Liver (tissue), 9 donors: ENCODE measurements around the gene RESP18. TPM values are rescaled to one million over a fixed set of nuclear protein-coding genes. Genes with fewer than 3 reads are reported as not detected.
A peak's percentile ranks its signal among the peaks of the same experiment; 100 is the strongest.

Source experiments
- DNase-seq: peaks from one replicate; pipeline ENCODE4 v3.0.0-alpha.2; 2017; ENCODE audit warnings: low spot score
- H3K27ac ChIP-seq, 2 donors: one replicate each; pipeline ENCODE4 v1.7.0; 2013; ENCODE audit warnings: inconsistent platforms in 2 of 2, low read length in 2 of 2, control low read depth in 1 of 2, low read depth in 1 of 2, mild to moderate bottlenecking in 1 of 2
- H3K27me3 ChIP-seq, 4 donors: one replicate each; pipeline versions ENCODE4 v1.6.1 to v1.7.0; 2013; ENCODE audit warnings: low read length in 3 of 4, inconsistent platforms in 1 of 4, mild to moderate bottlenecking in 1 of 4, moderate library complexity in 1 of 4; ENCODE audit not compliant: control insufficient read depth in 4 of 4, insufficient read depth in 4 of 4
- H3K36me3 ChIP-seq, 4 donors: one replicate each; pipeline versions ENCODE4 v1.6.1 to v1.7.0; 2013; ENCODE audit warnings: low read length in 3 of 4, mild to moderate bottlenecking in 3 of 4, low read depth in 1 of 4, moderate library complexity in 1 of 4; ENCODE audit not compliant: control insufficient read depth in 4 of 4, insufficient read depth in 3 of 4
- H3K4me1 ChIP-seq, 4 donors: one replicate each; pipeline versions ENCODE4 v1.6.1 to v1.7.0; 2013; ENCODE audit warnings: low read length in 3 of 4, mild to moderate bottlenecking in 3 of 4, moderate library complexity in 1 of 4; ENCODE audit not compliant: control insufficient read depth in 4 of 4, insufficient read depth in 4 of 4
- H3K4me3 ChIP-seq, 3 donors: one replicate each; pipeline versions ENCODE4 v1.6.1 to v1.7.0; 2013; ENCODE audit warnings: low read length in 3 of 3, control low read depth in 1 of 3, low read depth in 1 of 3, mild to moderate bottlenecking in 1 of 3
- H3K9ac ChIP-seq, 2 donors: one replicate each; pipeline ENCODE4 v1.7.0; 2013; ENCODE audit warnings: low read length in 2 of 2, mild to moderate bottlenecking in 2 of 2, moderate library complexity in 2 of 2, control low read depth in 1 of 2, low read depth in 1 of 2
- H3K9me3 ChIP-seq, 4 donors: one replicate each; pipeline versions ENCODE4 v1.6.1 to v1.7.0; 2013; ENCODE audit warnings: low read length in 3 of 4; ENCODE audit not compliant: control insufficient read depth in 4 of 4
- FOXA1 ChIP-seq: IDR thresholded peaks from 2 replicates; pipeline ENCODE4 v1.6.1; 2016; ENCODE audit warnings: antibody characterized with exemption
- FOXA2 ChIP-seq: IDR thresholded peaks from 2 replicates; pipeline ENCODE4 v1.6.1; 2016; ENCODE audit warnings: antibody characterized with exemption
- HNF4G ChIP-seq: IDR thresholded peaks from 2 replicates; pipeline ENCODE4 v1.6.1; 2016; ENCODE audit warnings: antibody characterized with exemption
- JUND ChIP-seq, 2 donors: IDR thresholded peaks; 2 replicates each; pipeline ENCODE4 v1.6.1; 2016; ENCODE audit warnings: antibody characterized with exemption in 2 of 2
- NR2F2 ChIP-seq: IDR thresholded peaks from 2 replicates; pipeline ENCODE4 v1.6.1; 2016; ENCODE audit warnings: antibody characterized with exemption
- RAD21 ChIP-seq, 2 donors: IDR thresholded peaks; 2 replicates each; pipeline ENCODE4 v1.6.1; 2016; ENCODE audit warnings: antibody characterized with exemption in 2 of 2, mild to moderate bottlenecking in 2 of 2
- RXRA ChIP-seq, 2 donors: IDR thresholded peaks; 2 replicates each; pipeline ENCODE4 v1.6.1; 2017 to 2018; ENCODE audit warnings: antibody characterized with exemption in 2 of 2, mild to moderate bottlenecking in 1 of 2
- YY1 ChIP-seq: IDR thresholded peaks from 2 replicates; pipeline ENCODE4 v1.6.1; 2016; ENCODE audit warnings: antibody characterized with exemption, mild to moderate bottlenecking
- WGBS: extraction: QIAGEN DNeasy Blood & Tissue Kit; methylation state at CpG from one replicate; pipeline ENCODE4 v1.1.7; 2013; 5-methylcytosine and 5-hydroxymethylcytosine counted together
- polyA plus RNA-seq, 2 donors: library from polyadenylated mRNA; stranded (reverse) in 1 of 2; unstranded in 1 of 2; fragments of 200-250 nt in 1 of 2; fragments of >200 nt in 1 of 2; fragmentation: Nextera tagmentation in 1 of 2; extraction: Ambion mirVana in 1 of 2; gene quantifications; one replicate each; pipeline versions ENCODE4 v1.2.1 to v1.2.3, GENCODE V29; 2013 to 2015
- total RNA-seq, 2 donors: library from RNA; depleted of rRNA; stranded (reverse); fragments of >200 nt; gene quantifications; one replicate each; pipeline ENCODE4 v1.2.3, GENCODE V29; 2014
- TF ChIP-seq, protein P1 (sequence below): IDR thresholded peaks from 2 replicates; pipeline ENCODE4 v1.6.1; 2016; ENCODE audit warnings: antibody characterized with exemption
- TF ChIP-seq, protein P2 (sequence below): fragments of 150-350 bp; IDR thresholded peaks from 2 replicates; pipeline ENCODE4 v1.5.1; 2017; ENCODE audit warnings: improper control_type of control experiment, low read depth, low read length; ENCODE audit not compliant: missing input control
- TF ChIP-seq, protein P3 (sequence below): IDR thresholded peaks from 2 replicates; pipeline ENCODE4 v1.6.1; 2016; ENCODE audit warnings: antibody characterized with exemption, mild to moderate bottlenecking
- donor health status: healthy.
- donor health status: healthy.
- donor health status: healthy.
- donor health status: healthy.
- donor health status: healthy.

Gene RESP18
- total and polyA plus RNA-seq, 4 donors = not detected

DNA sequence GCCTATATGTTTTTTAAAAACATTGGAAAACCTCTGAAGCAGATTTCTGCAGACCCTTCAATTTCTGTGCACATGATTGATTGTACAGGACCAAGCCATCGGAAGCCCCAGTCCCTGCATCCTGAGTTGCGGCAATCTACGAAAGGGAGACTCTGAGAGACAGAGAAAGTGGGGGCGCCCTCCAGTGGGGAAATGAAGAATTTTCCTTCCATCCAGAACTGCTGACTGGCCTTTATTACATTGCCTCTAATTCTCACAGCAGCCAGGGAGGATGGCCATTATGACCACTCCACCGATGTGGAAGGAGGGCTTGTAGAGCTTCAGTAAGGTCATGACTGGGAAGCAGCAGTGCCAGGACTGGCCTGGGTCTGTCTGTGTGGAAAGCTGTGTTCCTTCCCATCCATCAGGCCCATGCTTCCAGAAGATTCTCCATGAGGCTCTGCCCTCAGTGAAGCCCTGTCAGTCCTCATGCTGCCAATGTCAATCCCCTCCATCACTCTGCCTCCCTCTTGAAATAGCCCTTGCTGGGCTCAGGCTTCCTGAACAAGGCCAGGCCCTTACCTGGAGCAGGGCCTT lies 20.0 kb upstream of the RESP18 start:
- Histone ChIP-seq H3K9ac (no peak overlapping the region), H3K27ac (no peak overlapping the region), H3K27me3 (peaks cover 0 to 6% (median 0%) of the 10 kb centered on the region in 4 donors), H3K36me3 (no peaks in the 10 kb centered on the region), H3K4me3 (no peak overlapping the region), H3K9me3 (no peaks in the 10 kb centered on the region), H3K4me1 (no peaks in the 10 kb centered on the region)
- TF ChIP-seq RAD21 (IDR thresholded peaks at IDR 0.05) (peak; percentile 45 to 67), RXRA (IDR thresholded peaks at IDR 0.05) (no peak)
- TF ChIP-seq, protein P1, sequence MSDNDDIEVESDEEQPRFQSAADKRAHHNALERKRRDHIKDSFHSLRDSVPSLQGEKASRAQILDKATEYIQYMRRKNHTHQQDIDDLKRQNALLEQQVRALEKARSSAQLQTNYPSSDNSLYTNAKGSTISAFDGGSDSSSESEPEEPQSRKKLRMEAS = no peak
- TF ChIP-seq, protein P2, sequence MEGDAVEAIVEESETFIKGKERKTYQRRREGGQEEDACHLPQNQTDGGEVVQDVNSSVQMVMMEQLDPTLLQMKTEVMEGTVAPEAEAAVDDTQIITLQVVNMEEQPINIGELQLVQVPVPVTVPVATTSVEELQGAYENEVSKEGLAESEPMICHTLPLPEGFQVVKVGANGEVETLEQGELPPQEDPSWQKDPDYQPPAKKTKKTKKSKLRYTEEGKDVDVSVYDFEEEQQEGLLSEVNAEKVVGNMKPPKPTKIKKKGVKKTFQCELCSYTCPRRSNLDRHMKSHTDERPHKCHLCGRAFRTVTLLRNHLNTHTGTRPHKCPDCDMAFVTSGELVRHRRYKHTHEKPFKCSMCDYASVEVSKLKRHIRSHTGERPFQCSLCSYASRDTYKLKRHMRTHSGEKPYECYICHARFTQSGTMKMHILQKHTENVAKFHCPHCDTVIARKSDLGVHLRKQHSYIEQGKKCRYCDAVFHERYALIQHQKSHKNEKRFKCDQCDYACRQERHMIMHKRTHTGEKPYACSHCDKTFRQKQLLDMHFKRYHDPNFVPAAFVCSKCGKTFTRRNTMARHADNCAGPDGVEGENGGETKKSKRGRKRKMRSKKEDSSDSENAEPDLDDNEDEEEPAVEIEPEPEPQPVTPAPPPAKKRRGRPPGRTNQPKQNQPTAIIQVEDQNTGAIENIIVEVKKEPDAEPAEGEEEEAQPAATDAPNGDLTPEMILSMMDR = peak; percentile 49
- DNase-seq = peak; percentile 76
- 15% methylated on average over 5 of the region's 5 CpGs for WGBS

DNA sequence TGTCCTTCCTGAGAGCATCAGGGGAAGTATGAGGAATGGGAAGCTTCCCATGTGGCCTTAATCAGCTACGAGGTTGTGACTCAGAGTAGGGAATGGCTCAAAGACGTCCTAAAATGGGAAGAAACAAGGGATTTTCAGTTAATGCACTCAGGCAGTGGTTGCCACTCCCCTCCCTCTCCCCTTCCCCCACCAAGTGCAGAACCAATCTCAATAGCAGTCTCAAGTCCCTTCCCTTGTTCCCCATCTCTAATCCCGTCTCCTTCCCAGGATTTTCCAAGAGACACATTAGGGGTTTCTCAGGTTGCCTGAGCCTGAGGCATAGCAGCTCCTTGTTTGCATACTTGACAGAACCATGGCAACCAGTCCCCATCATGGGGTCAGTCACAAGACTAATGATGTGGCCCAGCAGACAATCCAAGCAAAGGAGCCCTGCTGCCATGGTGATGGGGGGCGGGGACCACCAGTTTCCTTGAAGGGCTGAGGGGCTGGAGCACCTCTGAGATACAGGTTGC lies 18.2 kb upstream of the RESP18 start:
- Histone ChIP-seq H3K9ac (no peak overlapping the region), H3K36me3 (no peaks in the 10 kb centered on the region), H3K27me3 (peaks cover 0 to 6% (median 0%) of the 10 kb centered on the region in 4 donors), H3K27ac (no peak overlapping the region), H3K9me3 (no peaks in the 10 kb centered on the region), H3K4me1 (no peaks in the 10 kb centered on the region), H3K4me3 (no peak overlapping the region)
- no peak for DNase-seq
- TF ChIP-seq HNF4G (no peak), JUND (IDR thresholded peaks at IDR 0.05) (no peak), NR2F2 (no peak), FOXA1 (no peak), FOXA2 (no peak), RAD21 (IDR thresholded peaks at IDR 0.05) (no peak), YY1 (no peak)
- TF ChIP-seq, protein P3, sequence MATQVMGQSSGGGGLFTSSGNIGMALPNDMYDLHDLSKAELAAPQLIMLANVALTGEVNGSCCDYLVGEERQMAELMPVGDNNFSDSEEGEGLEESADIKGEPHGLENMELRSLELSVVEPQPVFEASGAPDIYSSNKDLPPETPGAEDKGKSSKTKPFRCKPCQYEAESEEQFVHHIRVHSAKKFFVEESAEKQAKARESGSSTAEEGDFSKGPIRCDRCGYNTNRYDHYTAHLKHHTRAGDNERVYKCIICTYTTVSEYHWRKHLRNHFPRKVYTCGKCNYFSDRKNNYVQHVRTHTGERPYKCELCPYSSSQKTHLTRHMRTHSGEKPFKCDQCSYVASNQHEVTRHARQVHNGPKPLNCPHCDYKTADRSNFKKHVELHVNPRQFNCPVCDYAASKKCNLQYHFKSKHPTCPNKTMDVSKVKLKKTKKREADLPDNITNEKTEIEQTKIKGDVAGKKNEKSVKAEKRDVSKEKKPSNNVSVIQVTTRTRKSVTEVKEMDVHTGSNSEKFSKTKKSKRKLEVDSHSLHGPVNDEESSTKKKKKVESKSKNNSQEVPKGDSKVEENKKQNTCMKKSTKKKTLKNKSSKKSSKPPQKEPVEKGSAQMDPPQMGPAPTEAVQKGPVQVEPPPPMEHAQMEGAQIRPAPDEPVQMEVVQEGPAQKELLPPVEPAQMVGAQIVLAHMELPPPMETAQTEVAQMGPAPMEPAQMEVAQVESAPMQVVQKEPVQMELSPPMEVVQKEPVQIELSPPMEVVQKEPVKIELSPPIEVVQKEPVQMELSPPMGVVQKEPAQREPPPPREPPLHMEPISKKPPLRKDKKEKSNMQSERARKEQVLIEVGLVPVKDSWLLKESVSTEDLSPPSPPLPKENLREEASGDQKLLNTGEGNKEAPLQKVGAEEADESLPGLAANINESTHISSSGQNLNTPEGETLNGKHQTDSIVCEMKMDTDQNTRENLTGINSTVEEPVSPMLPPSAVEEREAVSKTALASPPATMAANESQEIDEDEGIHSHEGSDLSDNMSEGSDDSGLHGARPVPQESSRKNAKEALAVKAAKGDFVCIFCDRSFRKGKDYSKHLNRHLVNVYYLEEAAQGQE = no peak
- WGBS = 57% methylated on average over 4 of the region's 4 CpGs

DNA sequence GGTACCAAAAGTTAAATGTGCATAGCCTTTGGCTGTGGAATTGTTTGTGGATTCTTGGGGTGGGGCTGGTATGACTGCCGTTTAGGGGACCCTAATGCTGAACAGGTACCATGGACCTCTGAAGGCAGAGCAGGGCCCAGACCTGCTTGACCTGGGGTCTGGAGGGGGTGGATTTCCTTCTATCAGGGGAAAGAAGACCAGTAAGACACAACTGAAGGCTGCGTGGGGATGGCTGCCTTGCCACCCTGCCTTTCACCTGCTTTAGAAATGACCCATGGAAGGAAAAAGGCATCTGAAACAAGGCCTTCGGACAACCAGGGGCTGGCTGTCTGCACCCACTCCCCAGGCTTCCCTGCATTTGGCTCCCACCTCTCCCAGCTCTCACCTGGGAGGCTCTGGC lies 17.7 kb upstream of the RESP18 start:
- Histone ChIP-seq H3K27ac (no peak overlapping the region), H3K27me3 (peaks cover 0 to 6% (median 0%) of the 10 kb centered on the region in 4 donors), H3K9ac (no peak overlapping the region), H3K36me3 (no peaks in the 10 kb centered on the region), H3K9me3 (no peaks in the 10 kb centered on the region), H3K4me1 (no peaks in the 10 kb centered on the region), H3K4me3 (no peak overlapping the region)
- no peak for DNase-seq
- 66% methylated on average over 3 of the region's 3 CpGs for WGBS
- TF ChIP-seq, protein P3 = no peak
